H1 (cell line): ENCODE measurements around the gene IPO13. TPM values are rescaled to one million over a fixed set of nuclear protein-coding genes. Genes with fewer than 3 reads are reported as not detected.

ENCODE experiments used
- BRCA1 ChIP-seq: IDR thresholded peaks from 2 replicates; pipeline ENCODE4 v1.6.1; 2012; ENCODE audit warnings: low read depth, low read length, improper control_type of control experiment
- CEBPB ChIP-seq: IDR thresholded peaks from 2 replicates; pipeline ENCODE4 v1.6.1; 2012; ENCODE audit warnings: low read depth, low read length
- CHD1 ChIP-seq: IDR thresholded peaks from 2 replicates; pipeline ENCODE4 v1.6.1; 2012; ENCODE audit warnings: low read depth, low read length, improper control_type of control experiment
- EP300 ChIP-seq, 2 experiments: IDR thresholded peaks; 1 replicate in 1 of 2; 2 replicates in 1 of 2; pipeline ENCODE4 v1.6.1; 2011 to 2012; ENCODE audit warnings: low read depth in 2 of 2, low read length in 2 of 2, mild to moderate bottlenecking in 2 of 2, borderline replicate concordance in 1 of 2, inconsistent platforms in 1 of 2, moderate library complexity in 1 of 2
- GABPA ChIP-seq: IDR thresholded peaks from 2 replicates; pipeline ENCODE4 v1.6.1; 2011; ENCODE audit warnings: mild to moderate bottlenecking, low read length, moderate library complexity, borderline replicate concordance; ENCODE audit not compliant: insufficient read depth
- TCF12 ChIP-seq: IDR thresholded peaks from 2 replicates; pipeline ENCODE4 v1.6.1; 2011; ENCODE audit warnings: low read depth, mild to moderate bottlenecking, low read length
- TEAD4 ChIP-seq: IDR thresholded peaks from 2 replicates; pipeline ENCODE4 v1.6.1; 2012; ENCODE audit warnings: low read depth, low read length, inconsistent platforms, mixed read lengths
- YY1 ChIP-seq: IDR thresholded peaks from 2 replicates; pipeline ENCODE4 v1.6.1; 2011; ENCODE audit warnings: low read depth, mild to moderate bottlenecking, low read length
- polyA plus RNA-seq, 7 experiments: library from polyadenylated mRNA; depleted of rRNA in 3 of 7; stranded (reverse) in 5 of 7; unstranded in 2 of 7; fragments of >200 nt in 5 of 7; fragments of 200-250 nt in 2 of 7; gene quantifications; 1 replicate in 5 of 7; 2 replicates in 1 of 7; 4 replicates in 1 of 7; pipeline versions ENCODE4 v1.2.1 to v1.2.3, GENCODE V29; 2011 to 2013; ENCODE audit warnings: missing spikeins in 2 of 7, mixed read lengths in 2 of 7
- total RNA-seq: library from RNA; stranded (reverse); fragmentation: NEBNext Ultra II Directional; extraction: Animal tissue kit (Norgen Biotek cat#: 25700); gene quantifications from 2 replicates; pipeline ENCODE4 v1.2.1, GENCODE V29; 2021
- TF ChIP-seq, protein P1 (sequence below): fragments of 300-600 bp; sonication (generic); IDR thresholded peaks from 2 replicates; pipeline ENCODE4 v1.7.1; 2012; ENCODE audit warnings: low read length, moderate library complexity, mild to moderate bottlenecking, inconsistent platforms; ENCODE audit not compliant: insufficient replicate concordance
- TF ChIP-seq, protein P2 (sequence below): IDR thresholded peaks from 2 replicates; pipeline ENCODE4 v1.6.1; 2011; ENCODE audit warnings: low read depth, mild to moderate bottlenecking, low read length; ENCODE audit not compliant: insufficient read depth

IPO13 gene
- total and polyA plus RNA-seq, 2 of the 8 experiments (the other 6 are each of a cell fraction or from before 2014, with no cell fraction given): 23.0 to 27.0 TPM

DNA sequence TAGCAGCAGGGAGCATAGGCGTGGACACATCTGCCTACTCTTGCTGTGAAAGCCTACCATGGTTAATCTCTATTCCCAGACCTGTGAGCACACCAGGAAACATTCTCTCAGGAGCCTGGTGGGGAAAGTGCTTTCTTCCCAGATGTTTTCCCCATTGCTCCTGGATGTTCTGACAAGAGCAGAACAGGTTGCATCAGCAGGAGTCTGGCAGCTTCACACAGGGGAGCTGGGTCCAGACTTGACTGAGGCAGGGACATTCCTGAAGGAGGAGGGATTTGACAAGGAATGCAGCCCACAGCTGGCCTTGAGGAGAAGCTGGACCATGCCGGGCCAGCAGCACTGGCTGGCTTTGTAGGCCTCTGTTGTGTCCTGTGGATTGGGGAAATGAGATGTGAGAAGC is 34.1 kb upstream of the IPO13 start (continued):
- TF ChIP-seq, protein P1, sequence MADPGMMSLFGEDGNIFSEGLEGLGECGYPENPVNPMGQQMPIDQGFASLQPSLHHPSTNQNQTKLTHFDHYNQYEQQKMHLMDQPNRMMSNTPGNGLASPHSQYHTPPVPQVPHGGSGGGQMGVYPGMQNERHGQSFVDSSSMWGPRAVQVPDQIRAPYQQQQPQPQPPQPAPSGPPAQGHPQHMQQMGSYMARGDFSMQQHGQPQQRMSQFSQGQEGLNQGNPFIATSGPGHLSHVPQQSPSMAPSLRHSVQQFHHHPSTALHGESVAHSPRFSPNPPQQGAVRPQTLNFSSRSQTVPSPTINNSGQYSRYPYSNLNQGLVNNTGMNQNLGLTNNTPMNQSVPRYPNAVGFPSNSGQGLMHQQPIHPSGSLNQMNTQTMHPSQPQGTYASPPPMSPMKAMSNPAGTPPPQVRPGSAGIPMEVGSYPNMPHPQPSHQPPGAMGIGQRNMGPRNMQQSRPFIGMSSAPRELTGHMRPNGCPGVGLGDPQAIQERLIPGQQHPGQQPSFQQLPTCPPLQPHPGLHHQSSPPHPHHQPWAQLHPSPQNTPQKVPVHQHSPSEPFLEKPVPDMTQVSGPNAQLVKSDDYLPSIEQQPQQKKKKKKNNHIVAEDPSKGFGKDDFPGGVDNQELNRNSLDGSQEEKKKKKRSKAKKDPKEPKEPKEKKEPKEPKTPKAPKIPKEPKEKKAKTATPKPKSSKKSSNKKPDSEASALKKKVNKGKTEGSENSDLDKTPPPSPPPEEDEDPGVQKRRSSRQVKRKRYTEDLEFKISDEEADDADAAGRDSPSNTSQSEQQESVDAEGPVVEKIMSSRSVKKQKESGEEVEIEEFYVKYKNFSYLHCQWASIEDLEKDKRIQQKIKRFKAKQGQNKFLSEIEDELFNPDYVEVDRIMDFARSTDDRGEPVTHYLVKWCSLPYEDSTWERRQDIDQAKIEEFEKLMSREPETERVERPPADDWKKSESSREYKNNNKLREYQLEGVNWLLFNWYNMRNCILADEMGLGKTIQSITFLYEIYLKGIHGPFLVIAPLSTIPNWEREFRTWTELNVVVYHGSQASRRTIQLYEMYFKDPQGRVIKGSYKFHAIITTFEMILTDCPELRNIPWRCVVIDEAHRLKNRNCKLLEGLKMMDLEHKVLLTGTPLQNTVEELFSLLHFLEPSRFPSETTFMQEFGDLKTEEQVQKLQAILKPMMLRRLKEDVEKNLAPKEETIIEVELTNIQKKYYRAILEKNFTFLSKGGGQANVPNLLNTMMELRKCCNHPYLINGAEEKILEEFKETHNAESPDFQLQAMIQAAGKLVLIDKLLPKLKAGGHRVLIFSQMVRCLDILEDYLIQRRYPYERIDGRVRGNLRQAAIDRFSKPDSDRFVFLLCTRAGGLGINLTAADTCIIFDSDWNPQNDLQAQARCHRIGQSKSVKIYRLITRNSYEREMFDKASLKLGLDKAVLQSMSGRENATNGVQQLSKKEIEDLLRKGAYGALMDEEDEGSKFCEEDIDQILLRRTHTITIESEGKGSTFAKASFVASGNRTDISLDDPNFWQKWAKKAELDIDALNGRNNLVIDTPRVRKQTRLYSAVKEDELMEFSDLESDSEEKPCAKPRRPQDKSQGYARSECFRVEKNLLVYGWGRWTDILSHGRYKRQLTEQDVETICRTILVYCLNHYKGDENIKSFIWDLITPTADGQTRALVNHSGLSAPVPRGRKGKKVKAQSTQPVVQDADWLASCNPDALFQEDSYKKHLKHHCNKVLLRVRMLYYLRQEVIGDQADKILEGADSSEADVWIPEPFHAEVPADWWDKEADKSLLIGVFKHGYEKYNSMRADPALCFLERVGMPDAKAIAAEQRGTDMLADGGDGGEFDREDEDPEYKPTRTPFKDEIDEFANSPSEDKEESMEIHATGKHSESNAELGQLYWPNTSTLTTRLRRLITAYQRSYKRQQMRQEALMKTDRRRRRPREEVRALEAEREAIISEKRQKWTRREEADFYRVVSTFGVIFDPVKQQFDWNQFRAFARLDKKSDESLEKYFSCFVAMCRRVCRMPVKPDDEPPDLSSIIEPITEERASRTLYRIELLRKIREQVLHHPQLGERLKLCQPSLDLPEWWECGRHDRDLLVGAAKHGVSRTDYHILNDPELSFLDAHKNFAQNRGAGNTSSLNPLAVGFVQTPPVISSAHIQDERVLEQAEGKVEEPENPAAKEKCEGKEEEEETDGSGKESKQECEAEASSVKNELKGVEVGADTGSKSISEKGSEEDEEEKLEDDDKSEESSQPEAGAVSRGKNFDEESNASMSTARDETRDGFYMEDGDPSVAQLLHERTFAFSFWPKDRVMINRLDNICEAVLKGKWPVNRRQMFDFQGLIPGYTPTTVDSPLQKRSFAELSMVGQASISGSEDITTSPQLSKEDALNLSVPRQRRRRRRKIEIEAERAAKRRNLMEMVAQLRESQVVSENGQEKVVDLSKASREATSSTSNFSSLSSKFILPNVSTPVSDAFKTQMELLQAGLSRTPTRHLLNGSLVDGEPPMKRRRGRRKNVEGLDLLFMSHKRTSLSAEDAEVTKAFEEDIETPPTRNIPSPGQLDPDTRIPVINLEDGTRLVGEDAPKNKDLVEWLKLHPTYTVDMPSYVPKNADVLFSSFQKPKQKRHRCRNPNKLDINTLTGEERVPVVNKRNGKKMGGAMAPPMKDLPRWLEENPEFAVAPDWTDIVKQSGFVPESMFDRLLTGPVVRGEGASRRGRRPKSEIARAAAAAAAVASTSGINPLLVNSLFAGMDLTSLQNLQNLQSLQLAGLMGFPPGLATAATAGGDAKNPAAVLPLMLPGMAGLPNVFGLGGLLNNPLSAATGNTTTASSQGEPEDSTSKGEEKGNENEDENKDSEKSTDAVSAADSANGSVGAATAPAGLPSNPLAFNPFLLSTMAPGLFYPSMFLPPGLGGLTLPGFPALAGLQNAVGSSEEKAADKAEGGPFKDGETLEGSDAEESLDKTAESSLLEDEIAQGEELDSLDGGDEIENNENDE: no peak
- TF ChIP-seq EP300 (IDR thresholded peaks at IDR 0.05; ENCODE audit: borderline replicate concordance in 1 of 2, low read depth in 2 of 2, low read length in 2 of 2): 0 out of 3 replicates have a peak, but pooled peaks of 1 of the 2 experiments have one; percentile 34
- peak; percentile 71; the same call in 1 of the 2 replicates for TF ChIP-seq TCF12
- peak; percentile 38; the same call in 1 of the 2 replicates for TF ChIP-seq YY1
- TF ChIP-seq, protein P2, sequence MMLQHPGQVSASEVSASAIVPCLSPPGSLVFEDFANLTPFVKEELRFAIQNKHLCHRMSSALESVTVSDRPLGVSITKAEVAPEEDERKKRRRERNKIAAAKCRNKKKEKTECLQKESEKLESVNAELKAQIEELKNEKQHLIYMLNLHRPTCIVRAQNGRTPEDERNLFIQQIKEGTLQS: peak; percentile 54; the same call in 1 of the 2 replicates
- TF ChIP-seq CHD1: no peak
- TF ChIP-seq GABPA: peak; percentile 45; the same call in 1 of the 2 replicates
- peak; percentile 95 for TF ChIP-seq TEAD4
- no peak for TF ChIP-seq BRCA1
- peak; percentile 78; the same call in 1 of the 2 replicates for TF ChIP-seq CEBPB
